Ovary (tissue), 3 donors: ENCODE measurements around the gene TRIM37.

ENCODE experiments used
- CTCF ChIP-seq, 3 donors: fragments of 450-650 bp in 2 of 3; fragments of 200-600 bp in 1 of 3; IDR thresholded peaks; one replicate each; pipeline versions ENCODE4 v1.5.1 to v1.8.0; 2016 to 2022; ENCODE audit warnings: antibody characterized with exemption in 3 of 3, mild to moderate bottlenecking in 1 of 3
- EP300 ChIP-seq: sonication (generic); formaldehyde crosslinking; IDR thresholded peaks from one replicate; pipeline ENCODE4 v1.6.1; 2017; ENCODE audit warnings: antibody characterized with exemption
- POLR2A ChIP-seq: fragments of 450-650 bp; IDR thresholded peaks from one replicate; pipeline ENCODE4 v1.6.1; 2017; ENCODE audit warnings: antibody characterized with exemption, mild to moderate bottlenecking, moderate library complexity
- donor health status: DM: no; HTN: no; CAD: no.

- TF ChIP-seq POLR2A (no peak), CTCF (IDR thresholded peaks at IDR 0.05) (no peak), EP300 (no peak)
These were observed 49.8 kb downstream of the TRIM37 start for GRCh38 chr17:59056857-59057256.
